Parathyroid adenoma (tissue), 2 donors: ENCODE measurements around the gene RFC1.
"Not testable (repeated sequence)": the region's sequence is repeated elsewhere in the genome, so short reads cannot be mapped to it uniquely, and the experiment has no call there.

Experiments
- H2AFZ ChIP-seq: fragments of 300-600 bp; sonication (generic); one replicate; pipeline ENCODE4 v1.7.0; 2017; ENCODE audit warnings: antibody characterized with exemption, mild to moderate bottlenecking
- H3K27ac ChIP-seq: fragments of 300-600 bp; sonication (generic); one replicate; pipeline ENCODE4 v1.7.0; 2017
- H3K27me3 ChIP-seq: fragments of 300-600 bp; sonication (generic); one replicate; pipeline ENCODE4 v1.7.0; 2017; ENCODE audit warnings: low read length; ENCODE audit not compliant: control insufficient read depth, insufficient read depth
- H3K36me3 ChIP-seq: fragments of 300-600 bp; sonication (generic); one replicate; pipeline ENCODE4 v1.7.0; 2017; ENCODE audit warnings: low read length; ENCODE audit not compliant: control insufficient read depth, insufficient read depth
- H3K4me1 ChIP-seq: fragments of 300-600 bp; sonication (generic); one replicate; pipeline ENCODE4 v1.7.0; 2017; ENCODE audit warnings: control low read depth
- H3K4me2 ChIP-seq: fragments of 300-600 bp; sonication (generic); one replicate; pipeline ENCODE4 v1.7.0; 2017; ENCODE audit warnings: low read length
- H3K4me3 ChIP-seq: fragments of 300-600 bp; sonication (generic); one replicate; pipeline ENCODE4 v1.7.0; 2017; ENCODE audit warnings: low read depth, low read length
- H3K79me2 ChIP-seq: fragments of 300-600 bp; sonication (generic); one replicate; pipeline ENCODE4 v1.7.0; 2017; ENCODE audit warnings: control low read depth
- H3K9ac ChIP-seq: fragments of 300-600 bp; sonication (generic); one replicate; pipeline ENCODE4 v1.7.0; 2017; ENCODE audit warnings: mild to moderate bottlenecking
- H3K9me3 ChIP-seq: fragments of 300-600 bp; sonication (generic); one replicate; pipeline ENCODE4 v1.7.0; 2017; ENCODE audit warnings: low read length; ENCODE audit not compliant: control insufficient read depth
- TF ChIP-seq, protein P1 (sequence below): fragments of 300-600 bp; sonication (generic); IDR thresholded peaks from one replicate; pipeline ENCODE4 v1.7.0; 2017; ENCODE audit warnings: antibody characterized with exemption, mild to moderate bottlenecking
- donor health status: primary hyperparathyroidism.

Gene RFC1

DNA sequence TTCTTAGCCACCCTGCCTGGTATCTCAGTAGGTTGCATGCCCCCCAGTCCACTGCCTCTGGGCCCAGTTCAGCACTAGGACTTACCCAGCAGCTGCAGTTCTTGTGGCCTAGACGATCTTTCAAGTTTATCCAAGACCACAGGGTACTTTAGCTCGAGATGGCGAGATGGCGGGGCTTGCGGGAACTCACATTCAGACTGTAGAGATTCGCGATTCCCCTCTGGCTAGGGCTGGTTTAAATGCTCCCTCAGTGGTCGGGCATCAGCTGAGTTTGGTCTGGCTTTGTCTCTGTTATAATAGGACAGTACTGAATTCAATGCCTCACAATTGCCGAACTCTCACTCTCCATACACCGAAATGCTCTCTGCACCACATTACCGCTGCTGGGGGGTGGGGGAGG is 18.4 kb upstream of the RFC1 start:
- TF ChIP-seq, protein P1, sequence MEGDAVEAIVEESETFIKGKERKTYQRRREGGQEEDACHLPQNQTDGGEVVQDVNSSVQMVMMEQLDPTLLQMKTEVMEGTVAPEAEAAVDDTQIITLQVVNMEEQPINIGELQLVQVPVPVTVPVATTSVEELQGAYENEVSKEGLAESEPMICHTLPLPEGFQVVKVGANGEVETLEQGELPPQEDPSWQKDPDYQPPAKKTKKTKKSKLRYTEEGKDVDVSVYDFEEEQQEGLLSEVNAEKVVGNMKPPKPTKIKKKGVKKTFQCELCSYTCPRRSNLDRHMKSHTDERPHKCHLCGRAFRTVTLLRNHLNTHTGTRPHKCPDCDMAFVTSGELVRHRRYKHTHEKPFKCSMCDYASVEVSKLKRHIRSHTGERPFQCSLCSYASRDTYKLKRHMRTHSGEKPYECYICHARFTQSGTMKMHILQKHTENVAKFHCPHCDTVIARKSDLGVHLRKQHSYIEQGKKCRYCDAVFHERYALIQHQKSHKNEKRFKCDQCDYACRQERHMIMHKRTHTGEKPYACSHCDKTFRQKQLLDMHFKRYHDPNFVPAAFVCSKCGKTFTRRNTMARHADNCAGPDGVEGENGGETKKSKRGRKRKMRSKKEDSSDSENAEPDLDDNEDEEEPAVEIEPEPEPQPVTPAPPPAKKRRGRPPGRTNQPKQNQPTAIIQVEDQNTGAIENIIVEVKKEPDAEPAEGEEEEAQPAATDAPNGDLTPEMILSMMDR = no peak
- Histone ChIP-seq H3K4me2 (no peak overlapping the region), H3K27me3 (no peaks in the 10 kb centered on the region), H3K27ac (no peak overlapping the region), H3K36me3 (no peaks in the 10 kb centered on the region), H3K9me3 (no peaks in the 10 kb centered on the region), H2AFZ (no peak overlapping the region), H3K9ac (no peak overlapping the region), H3K4me3 (no peak overlapping the region), H3K79me2 (no peaks in the 10 kb centered on the region), H3K4me1 (no peaks in the 10 kb centered on the region)

DNA sequence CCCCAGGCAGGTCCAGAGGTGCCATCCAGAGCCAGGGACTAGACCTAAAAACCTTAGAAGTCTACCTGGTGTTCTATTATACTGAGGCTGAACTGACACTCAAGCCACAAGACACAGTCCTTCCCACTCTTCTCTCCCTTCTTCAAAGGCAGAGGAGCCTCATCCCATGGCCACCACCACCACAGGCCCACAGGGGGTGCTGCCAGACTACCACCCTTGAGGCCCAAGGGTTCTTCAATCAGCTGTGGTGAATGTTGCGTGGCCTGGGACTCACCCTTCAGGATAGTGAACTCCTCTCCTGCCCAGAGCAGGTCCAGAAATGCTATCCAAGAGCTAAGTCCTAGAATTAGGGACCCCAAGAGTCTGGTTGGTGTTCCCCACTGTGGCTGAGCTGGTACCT is 17.5 kb upstream of the RFC1 start:
- Histone ChIP-seq H2AFZ (no peak overlapping the region), H3K4me3 (no peak overlapping the region), H3K9me3 (no peaks in the 10 kb centered on the region), H3K27ac (no peak overlapping the region), H3K36me3 (no peaks in the 10 kb centered on the region), H3K4me1 (no peaks in the 10 kb centered on the region), H3K4me2 (no peak overlapping the region), H3K79me2 (no peaks in the 10 kb centered on the region), H3K9ac (no peak overlapping the region), H3K27me3 (no peaks in the 10 kb centered on the region)
- TF ChIP-seq, protein P1 = no peak

DNA sequence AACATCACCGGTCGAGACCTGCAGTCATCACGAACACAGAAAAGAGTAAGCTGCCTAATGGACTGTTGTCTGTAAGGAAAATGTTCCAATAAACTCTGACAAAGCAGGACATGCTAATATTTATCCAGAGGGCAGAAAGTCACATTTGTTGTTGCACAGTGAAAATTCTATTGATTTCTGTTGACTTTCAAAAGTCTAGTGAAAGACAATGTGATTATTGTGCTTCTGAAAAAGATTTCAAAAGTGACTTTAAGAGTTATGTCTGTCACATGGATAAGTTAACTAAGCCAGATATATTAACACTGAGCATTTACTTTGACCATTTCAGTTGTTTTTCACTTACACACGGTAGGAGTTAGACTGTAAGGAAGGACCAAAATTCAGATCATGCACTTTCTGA is 9.3 kb upstream of the RFC1 start:
- TF ChIP-seq, protein P1 = no peak
- Histone ChIP-seq H3K27ac (no peak overlapping the region), H3K9ac (no peak overlapping the region), H2AFZ (no peak overlapping the region), H3K4me3 (no peak overlapping the region), H3K79me2 (no peaks in the 10 kb centered on the region), H3K4me2 (no peak overlapping the region), H3K27me3 (no peaks in the 10 kb centered on the region), H3K36me3 (no peaks in the 10 kb centered on the region), H3K4me1 (no peaks in the 10 kb centered on the region), H3K9me3 (no peaks in the 10 kb centered on the region)

DNA sequence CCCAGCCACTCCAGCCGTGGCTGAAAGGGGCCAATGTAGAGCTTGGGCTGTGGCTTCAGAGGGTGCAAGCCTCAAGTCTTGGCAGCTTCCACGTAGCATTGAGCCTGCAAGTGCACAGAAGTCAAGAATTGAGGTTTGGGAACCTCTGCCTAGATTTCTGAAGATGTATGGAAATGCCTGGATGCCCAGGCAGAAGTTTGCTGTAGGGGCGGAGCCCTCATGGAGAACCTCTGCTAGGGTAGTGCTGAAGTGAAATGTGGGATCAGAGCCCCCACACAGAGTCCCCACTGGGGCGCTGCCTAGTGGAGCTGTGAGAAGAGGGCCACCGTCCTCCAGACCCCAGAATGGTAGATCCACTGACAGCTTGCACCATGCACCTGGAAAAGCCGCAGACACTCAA is 5.0 kb upstream of the RFC1 start:
- H3K27me3 ChIP-seq, H3K4me2 ChIP-seq, H2AFZ ChIP-seq, H3K9me3 ChIP-seq, H3K4me3 ChIP-seq, H3K9ac ChIP-seq, H3K79me2 ChIP-seq, H3K4me1 ChIP-seq, H3K27ac ChIP-seq, H3K36me3 ChIP-seq: not testable (repeated sequence)

DNA sequence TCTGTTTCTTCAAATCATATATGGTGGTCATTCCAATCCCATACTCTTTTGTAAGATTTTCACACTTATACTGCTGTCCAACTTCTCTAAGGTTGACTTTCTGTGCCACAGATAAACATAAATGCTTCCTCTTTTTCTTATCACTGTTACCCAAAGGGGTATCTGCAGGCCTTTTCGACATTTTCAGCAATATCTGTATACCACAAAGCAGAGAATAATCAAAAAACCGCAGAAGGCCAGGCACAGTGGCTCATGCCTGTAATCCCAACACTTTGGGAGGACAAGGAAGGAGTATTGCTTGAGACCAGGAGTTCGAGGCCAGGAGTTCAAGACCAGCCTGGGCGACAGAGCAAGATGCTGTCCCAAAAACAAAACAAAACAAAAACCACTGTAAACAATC is 3.1 kb upstream of the RFC1 start:
- H3K79me2 ChIP-seq = no peaks in the 10 kb centered on the region
- no peak overlapping the region for H3K27ac ChIP-seq
- no peaks in the 10 kb centered on the region for H3K9me3 ChIP-seq
- no peaks in the 10 kb centered on the region for H3K27me3 ChIP-seq
- no peak overlapping the region for H3K9ac ChIP-seq
- no peak overlapping the region for H3K4me3 ChIP-seq
- H3K36me3 ChIP-seq = no peaks in the 10 kb centered on the region
- H3K4me1 ChIP-seq = no peaks in the 10 kb centered on the region
- no peak overlapping the region for H3K4me2 ChIP-seq
- TF ChIP-seq, protein P1 = no peak
- no peak overlapping the region for H2AFZ ChIP-seq
